K562 (cell line): ENCODE data around the gene SPATA2L. TPM values are rescaled to one million over a fixed set of nuclear protein-coding genes. Genes with fewer than 3 reads are reported as not detected.

ENCODE experiments used
- CHCHD3 ChIP-seq: fragments of 250-450 bp; sonication (Bioruptor Pico); IDR thresholded peaks from 2 replicates; pipeline ENCODE4 v2.1.2; 2022; ENCODE audit warnings: mild to moderate bottlenecking
- ERF ChIP-seq: fragments of 450-650 bp; formaldehyde crosslinking; IDR thresholded peaks from 2 replicates; pipeline ENCODE4 v1.4.0; 2020; ENCODE audit warnings: mild to moderate bottlenecking, mixed read lengths
- ETV6 ChIP-seq, 3 experiments: fragments of 150-350 bp in 1 of 3; sonication (generic) in 1 of 3; formaldehyde crosslinking in 1 of 3; IDR thresholded peaks; 2 replicates each; pipeline versions ENCODE4 v1.6.1 to v1.8.0; 2014 to 2022; ENCODE audit warnings: borderline replicate concordance in 2 of 3, low read depth in 2 of 3, antibody characterized with exemption in 1 of 3, low read length in 1 of 3, mild to moderate bottlenecking in 1 of 3, missing genetic modification reagents in 1 of 3
- FOXM1 ChIP-seq, 2 experiments: fragments of 450-650 bp in 1 of 2; sonication (generic) in 1 of 2; formaldehyde crosslinking in 1 of 2; IDR thresholded peaks; 2 replicates each; pipeline versions ENCODE4 v1.6.1 to v1.9.0; 2017 to 2022; ENCODE audit warnings: low read depth in 2 of 2, mild to moderate bottlenecking in 2 of 2, missing genetic modification reagents in 1 of 2, moderate library complexity in 1 of 2
- L3MBTL2 ChIP-seq: fragments of 450-650 bp; IDR thresholded peaks from 2 replicates; pipeline ENCODE4 v1.6.1; 2016; ENCODE audit warnings: mild to moderate bottlenecking, moderate library complexity
- RFX1 ChIP-seq: fragments of 450-650 bp; IDR thresholded peaks from 2 replicates; pipeline ENCODE4 v1.6.1; 2016; ENCODE audit warnings: mild to moderate bottlenecking, moderate library complexity
- RNF2 ChIP-seq: sonication (generic); IDR thresholded peaks from 2 replicates; pipeline ENCODE4 v1.6.1; 2016
- ZNF717 ChIP-seq: fragments of 250-450 bp; sonication (Bioruptor Pico); IDR thresholded peaks from 2 replicates; pipeline ENCODE4 v1.5.0; 2021
- polyA plus RNA-seq, 8 experiments: library from polyadenylated mRNA; depleted of rRNA in 4 of 8; stranded (reverse) in 5 of 8; unstranded in 3 of 8; fragments of >200 nt; fragmentation: Nextera tagmentation in 2 of 8; fragmentation: Illumina TruSeq in 1 of 8; extraction: Ambion mirVana in 2 of 8; extraction: Trizol in 1 of 8; gene quantifications; 2 replicates each; pipeline versions ENCODE4 v1.2.1 to v1.2.3, GENCODE V29; 2011 to 2014; ENCODE audit warnings: inconsistent platforms in 1 of 8, missing spikeins in 1 of 8
- total RNA-seq, 7 experiments: library from RNA; depleted of rRNA in 6 of 7; stranded (reverse); fragments of >200 nt in 6 of 7; fragmentation: Illumina TruSeq in 2 of 7; extraction: Trizol in 2 of 7; gene quantifications; 2 replicates each; pipeline versions ENCODE4 v1.2.1 to v1.2.3, GENCODE V29; 2011 to 2021; ENCODE audit warnings: low replicate concordance in 1 of 7
- TF ChIP-seq, protein P1 (sequence below), 2 experiments: fragments of 450-650 bp; formaldehyde crosslinking in 1 of 2; IDR thresholded peaks; 2 replicates each; pipeline versions ENCODE4 v1.4.0 to v1.6.1; 2014 to 2020; ENCODE audit warnings: mild to moderate bottlenecking in 2 of 2, borderline replicate concordance in 1 of 2, low read depth in 1 of 2
- TF ChIP-seq, protein P2 (sequence below): sonication (generic); formaldehyde crosslinking; IDR thresholded peaks from 2 replicates; pipeline ENCODE4 v1.8.0; 2022; ENCODE audit warnings: mild to moderate bottlenecking, missing genetic modification reagents
- TF ChIP-seq, protein P3 (sequence below): sonication (generic); formaldehyde crosslinking; IDR thresholded peaks from 2 replicates; pipeline ENCODE4 v1.8.0; 2023; ENCODE audit warnings: mild to moderate bottlenecking, missing genetic modification reagents

Gene SPATA2L
- total and polyA plus RNA-seq, 9 of the 15 experiments (the other 6 are each of a cell fraction or from before 2014, with no cell fraction given): 0.13 to 19.2 (median 4.8) TPM; not detected in 1

DNA sequence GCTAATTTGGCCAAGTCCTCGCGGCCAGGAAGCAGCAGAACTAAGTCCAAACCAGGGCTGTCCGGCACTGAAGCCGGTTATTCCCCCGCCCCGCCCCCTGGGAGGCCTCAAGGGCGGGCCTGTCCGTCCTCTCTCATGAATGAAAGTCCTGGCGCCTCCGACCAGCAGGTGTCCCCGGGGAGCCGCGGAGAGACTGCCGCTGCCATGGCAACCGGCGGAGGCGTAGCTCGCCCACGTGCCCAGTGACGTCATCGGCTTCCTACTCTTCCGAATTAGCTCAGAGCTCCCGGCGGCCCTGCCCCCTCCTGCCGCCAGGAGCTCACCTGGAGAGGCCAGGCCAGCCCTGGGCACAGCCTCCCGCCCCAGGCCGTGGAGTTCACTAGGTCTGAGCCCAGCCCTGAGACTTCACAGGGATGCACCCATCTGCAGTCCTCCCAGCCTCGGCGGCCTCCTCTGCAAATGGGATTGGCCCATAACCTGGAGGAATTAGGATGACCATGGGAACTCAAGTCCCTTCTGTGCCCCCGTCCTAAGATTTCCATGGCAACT is 1.3 kb downstream of the SPATA2L start (continued):
- TF ChIP-seq CHCHD3 (CRISPR knock-in tag) (no peak), L3MBTL2 (peak; percentile 53), ZNF717 (CRISPR knock-in tag) (no peak), ETV6 (IDR thresholded peaks at IDR 0.05; ENCODE audit: borderline replicate concordance in 1 of 2, low read depth in 2 of 2, low read length in 1 of 2) (no peak), ETV6 (CRISPR knock-in tag; IDR thresholded peaks at IDR 0.05; ENCODE audit: borderline replicate concordance) (no peak), FOXM1 (IDR thresholded peaks at IDR 0.05; ENCODE audit: low read depth) (no peak), FOXM1 (CRISPR knock-in tag; IDR thresholded peaks at IDR 0.05; ENCODE audit: low read depth) (0 out of 2 replicates have a peak, but pooled peaks have one; percentile 5), ERF (peak; percentile 49; the same call in 1 of the 2 replicates), RFX1 (peak; percentile 99), RNF2 (peak; percentile 45; the same call in 1 of the 2 replicates)
- TF ChIP-seq, protein P1, sequence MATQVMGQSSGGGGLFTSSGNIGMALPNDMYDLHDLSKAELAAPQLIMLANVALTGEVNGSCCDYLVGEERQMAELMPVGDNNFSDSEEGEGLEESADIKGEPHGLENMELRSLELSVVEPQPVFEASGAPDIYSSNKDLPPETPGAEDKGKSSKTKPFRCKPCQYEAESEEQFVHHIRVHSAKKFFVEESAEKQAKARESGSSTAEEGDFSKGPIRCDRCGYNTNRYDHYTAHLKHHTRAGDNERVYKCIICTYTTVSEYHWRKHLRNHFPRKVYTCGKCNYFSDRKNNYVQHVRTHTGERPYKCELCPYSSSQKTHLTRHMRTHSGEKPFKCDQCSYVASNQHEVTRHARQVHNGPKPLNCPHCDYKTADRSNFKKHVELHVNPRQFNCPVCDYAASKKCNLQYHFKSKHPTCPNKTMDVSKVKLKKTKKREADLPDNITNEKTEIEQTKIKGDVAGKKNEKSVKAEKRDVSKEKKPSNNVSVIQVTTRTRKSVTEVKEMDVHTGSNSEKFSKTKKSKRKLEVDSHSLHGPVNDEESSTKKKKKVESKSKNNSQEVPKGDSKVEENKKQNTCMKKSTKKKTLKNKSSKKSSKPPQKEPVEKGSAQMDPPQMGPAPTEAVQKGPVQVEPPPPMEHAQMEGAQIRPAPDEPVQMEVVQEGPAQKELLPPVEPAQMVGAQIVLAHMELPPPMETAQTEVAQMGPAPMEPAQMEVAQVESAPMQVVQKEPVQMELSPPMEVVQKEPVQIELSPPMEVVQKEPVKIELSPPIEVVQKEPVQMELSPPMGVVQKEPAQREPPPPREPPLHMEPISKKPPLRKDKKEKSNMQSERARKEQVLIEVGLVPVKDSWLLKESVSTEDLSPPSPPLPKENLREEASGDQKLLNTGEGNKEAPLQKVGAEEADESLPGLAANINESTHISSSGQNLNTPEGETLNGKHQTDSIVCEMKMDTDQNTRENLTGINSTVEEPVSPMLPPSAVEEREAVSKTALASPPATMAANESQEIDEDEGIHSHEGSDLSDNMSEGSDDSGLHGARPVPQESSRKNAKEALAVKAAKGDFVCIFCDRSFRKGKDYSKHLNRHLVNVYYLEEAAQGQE (IDR thresholded peaks at IDR 0.05; ENCODE audit: borderline replicate concordance): peak; percentile 93
- TF ChIP-seq, protein P1 (CRISPR knock-in tag; IDR thresholded peaks at IDR 0.05; ENCODE audit: low read depth): no peak
- TF ChIP-seq, protein P2, sequence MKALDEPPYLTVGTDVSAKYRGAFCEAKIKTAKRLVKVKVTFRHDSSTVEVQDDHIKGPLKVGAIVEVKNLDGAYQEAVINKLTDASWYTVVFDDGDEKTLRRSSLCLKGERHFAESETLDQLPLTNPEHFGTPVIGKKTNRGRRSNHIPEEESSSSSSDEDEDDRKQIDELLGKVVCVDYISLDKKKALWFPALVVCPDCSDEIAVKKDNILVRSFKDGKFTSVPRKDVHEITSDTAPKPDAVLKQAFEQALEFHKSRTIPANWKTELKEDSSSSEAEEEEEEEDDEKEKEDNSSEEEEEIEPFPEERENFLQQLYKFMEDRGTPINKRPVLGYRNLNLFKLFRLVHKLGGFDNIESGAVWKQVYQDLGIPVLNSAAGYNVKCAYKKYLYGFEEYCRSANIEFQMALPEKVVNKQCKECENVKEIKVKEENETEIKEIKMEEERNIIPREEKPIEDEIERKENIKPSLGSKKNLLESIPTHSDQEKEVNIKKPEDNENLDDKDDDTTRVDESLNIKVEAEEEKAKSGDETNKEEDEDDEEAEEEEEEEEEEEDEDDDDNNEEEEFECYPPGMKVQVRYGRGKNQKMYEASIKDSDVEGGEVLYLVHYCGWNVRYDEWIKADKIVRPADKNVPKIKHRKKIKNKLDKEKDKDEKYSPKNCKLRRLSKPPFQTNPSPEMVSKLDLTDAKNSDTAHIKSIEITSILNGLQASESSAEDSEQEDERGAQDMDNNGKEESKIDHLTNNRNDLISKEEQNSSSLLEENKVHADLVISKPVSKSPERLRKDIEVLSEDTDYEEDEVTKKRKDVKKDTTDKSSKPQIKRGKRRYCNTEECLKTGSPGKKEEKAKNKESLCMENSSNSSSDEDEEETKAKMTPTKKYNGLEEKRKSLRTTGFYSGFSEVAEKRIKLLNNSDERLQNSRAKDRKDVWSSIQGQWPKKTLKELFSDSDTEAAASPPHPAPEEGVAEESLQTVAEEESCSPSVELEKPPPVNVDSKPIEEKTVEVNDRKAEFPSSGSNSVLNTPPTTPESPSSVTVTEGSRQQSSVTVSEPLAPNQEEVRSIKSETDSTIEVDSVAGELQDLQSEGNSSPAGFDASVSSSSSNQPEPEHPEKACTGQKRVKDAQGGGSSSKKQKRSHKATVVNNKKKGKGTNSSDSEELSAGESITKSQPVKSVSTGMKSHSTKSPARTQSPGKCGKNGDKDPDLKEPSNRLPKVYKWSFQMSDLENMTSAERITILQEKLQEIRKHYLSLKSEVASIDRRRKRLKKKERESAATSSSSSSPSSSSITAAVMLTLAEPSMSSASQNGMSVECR (CRISPR knock-in tag): peak; percentile 90
- TF ChIP-seq, protein P3, sequence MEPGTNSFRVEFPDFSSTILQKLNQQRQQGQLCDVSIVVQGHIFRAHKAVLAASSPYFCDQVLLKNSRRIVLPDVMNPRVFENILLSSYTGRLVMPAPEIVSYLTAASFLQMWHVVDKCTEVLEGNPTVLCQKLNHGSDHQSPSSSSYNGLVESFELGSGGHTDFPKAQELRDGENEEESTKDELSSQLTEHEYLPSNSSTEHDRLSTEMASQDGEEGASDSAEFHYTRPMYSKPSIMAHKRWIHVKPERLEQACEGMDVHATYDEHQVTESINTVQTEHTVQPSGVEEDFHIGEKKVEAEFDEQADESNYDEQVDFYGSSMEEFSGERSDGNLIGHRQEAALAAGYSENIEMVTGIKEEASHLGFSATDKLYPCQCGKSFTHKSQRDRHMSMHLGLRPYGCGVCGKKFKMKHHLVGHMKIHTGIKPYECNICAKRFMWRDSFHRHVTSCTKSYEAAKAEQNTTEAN: no peak
